DMS 273 (cell line): ENCODE data around the gene SCART1.
"Not testable (repeated sequence)": the region's sequence is repeated elsewhere in the genome, so short reads cannot be mapped to it uniquely, and the experiment has no call there.

Source experiments
- DNase-seq: peaks from one replicate; lab custom pipeline; 2025; ENCODE audit not compliant: unreplicated experiment; lab: John Stamatoyannopoulos, UW

Gene SCART1

DNA sequence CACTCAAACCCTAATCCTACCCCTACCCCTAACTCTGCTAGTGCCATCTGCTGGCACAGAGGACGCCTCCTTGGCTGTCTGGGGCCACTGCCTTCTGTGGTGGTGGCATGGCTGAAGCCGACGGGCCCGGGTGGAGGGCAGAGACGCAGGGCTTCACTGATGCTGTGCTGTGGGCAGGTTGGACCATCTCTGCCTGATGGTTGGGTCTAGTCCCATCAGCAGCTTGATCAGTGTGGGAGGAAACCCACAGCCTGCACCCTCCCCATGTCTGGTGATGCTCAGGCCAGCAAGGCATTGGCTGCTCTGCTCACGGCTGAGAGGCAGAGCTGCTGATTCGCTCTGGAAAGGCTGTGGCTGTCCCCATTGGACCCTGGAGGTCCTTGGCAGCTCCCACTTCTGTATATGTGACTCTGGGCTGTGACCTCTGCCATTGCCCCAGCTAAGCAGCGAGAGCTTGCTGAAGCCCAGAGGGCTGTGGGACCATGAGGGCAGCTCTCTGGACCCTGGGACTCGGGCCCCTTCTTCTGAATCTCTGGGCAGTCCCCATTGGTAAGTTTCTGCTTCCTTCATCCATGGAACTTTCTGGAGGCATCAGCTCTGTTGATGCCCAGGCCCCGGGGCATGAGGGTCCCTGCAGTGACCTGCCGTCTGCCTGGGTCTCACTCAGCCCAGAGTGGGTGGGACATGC is at the start of gene SCART1:
TSS of gene SCART1 (plus strand) at position 430 of the 688 bp plus-strand sequence. CDS start at position 483, 53 bp downstream.
- no peak for DNase-seq

DNA sequence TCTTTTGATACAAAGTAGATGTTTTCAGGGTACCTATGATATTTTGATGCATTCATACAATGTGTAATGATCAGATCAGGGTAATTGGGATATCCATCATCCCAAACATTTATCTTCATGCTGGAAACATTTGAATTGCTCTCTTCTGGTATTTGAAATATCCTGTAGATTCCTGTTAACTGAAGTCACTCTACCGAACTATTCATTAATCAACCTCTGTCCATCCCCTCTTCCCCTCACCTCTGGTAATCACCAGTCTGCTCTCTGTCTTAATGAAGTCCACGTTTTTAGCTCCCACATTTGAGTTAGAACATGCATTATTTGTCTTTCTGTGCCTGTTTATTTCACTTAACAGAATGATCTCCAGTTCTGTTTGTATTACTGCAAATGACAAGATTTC is 48.5 kb upstream of the SCART1 start:
- DNase-seq = no peak

DNA sequence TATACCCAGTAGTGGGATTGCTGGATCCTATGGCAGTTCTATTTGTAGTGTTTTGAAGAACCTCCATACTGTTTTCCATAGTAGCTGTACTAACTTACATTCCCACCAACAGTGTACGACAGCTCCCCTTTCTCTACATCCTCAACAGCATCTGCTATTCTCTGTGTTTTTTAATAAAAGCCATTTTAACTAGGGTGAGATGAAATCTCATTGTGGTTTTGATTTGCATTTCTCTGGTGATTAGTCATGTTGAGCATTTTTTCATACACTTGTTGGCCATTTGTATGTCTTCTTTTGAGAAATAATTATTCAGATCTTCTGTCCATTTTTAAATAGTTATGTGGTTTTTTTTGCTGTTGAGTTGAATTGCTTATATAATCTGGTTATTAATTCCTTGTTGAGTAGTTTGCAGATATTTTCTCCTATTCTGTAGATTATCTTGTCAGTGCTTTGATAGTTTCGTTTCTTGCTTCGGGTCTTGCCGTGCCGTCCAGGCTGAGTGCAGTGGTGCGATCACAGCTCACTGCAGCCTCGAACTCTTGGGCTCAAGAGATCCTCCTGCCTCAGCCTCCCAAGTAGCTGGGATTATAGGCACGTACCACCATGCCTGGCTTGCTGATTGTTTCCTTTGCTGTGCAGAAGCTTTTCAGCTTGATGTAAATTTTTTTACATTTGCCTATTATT is 47.8 kb upstream of the SCART1 start:
- no peak for DNase-seq

DNA sequence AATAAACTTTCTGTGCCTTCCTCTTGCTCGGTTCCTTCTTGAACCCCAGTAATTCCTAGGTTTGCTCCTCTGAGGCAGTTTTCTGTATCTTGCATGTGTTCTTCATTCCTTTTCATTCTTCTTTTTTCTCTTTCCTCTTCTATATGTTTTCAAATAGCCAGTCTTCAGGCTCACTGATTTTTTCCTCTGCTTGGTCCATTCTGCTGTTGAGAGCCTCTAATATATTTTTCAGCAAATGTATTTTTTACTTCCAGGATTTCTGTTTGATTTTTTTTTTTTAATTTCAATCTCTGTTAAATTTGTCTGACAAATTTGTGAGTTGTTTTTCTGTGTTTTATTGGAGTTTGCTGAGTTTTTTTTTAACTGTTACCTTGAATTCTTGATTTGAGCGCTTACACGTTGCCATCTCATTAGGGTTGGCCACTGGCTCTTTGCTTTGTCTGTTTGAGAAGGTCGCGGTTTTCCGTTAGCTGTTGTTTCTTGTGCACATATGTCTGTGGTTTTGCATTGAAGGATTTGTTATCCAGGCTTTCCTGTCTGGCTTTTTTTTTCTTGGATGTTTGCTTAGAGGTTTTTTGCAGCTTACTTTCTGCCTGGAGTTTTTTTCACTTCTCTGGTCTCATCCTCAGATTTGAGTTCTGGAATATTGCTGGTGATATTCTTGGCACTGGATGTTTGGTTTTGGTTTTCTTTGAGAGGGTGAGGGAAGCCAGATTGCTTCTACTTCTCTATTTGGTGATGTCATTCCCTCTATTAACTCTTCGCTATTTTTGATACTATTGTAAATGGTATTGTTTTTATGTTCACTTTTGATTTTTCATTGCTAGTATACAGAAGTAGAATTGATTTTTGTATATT is 42.0 kb upstream of the SCART1 start:
- no peak for DNase-seq

DNA sequence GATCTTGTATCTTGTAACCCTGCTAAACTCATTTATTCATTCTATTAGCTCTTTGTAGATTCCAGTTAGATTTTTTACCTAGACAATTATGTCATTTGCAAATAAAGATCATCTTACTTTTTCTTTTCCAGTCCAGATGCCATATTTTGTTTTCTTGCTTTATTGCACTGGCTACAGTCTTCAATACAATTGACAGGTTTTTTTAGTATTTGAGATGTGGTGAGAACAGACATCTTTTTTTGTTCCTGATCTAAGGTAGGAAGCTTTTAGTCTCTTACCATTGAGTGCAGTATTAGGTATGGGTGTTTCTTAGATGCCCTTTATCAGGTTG is 41.4 kb upstream of the SCART1 start:
- no peak for DNase-seq

DNA sequence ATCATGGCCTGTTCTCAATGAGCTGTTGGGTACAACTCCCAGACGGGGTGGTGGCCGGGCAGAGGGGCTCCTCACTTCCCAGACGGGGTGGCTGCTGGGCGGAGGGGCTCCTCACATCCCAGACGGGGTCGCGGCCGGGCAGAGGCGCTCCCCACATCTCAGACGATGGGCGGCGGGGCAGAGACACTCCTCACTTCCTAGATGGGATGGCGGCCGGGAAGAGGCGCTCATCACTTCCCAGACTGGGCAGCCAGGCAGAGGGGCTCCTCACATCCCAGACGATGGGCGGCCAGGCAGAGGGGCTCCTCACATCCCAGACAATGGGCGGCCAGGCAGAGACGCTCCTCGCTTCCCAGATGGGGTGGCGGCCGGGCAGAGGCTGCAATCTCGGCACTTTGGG is 39.3 kb upstream of the SCART1 start:
- DNase-seq = not testable (repeated sequence)

DNA sequence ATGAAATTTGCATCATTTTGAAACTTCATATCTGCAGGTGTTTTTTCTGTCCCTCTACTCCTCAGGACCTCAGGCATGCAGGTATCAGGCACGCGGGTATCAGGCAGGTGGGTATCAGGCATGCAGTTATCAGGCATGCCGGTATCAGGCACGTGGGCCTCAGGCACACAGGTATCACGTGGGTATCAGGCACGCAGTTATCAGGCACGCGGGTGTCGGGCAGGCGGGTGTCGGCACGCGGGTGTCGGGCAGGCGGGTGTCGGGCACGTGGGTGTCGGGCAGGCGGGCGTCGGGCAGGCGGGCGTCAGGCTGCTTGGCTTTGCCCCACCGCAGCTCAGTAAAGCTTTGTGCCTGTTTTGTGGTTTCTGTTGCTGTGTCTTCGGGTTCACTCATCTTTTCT is 38.0 kb upstream of the SCART1 start:
- no peak for DNase-seq

DNA sequence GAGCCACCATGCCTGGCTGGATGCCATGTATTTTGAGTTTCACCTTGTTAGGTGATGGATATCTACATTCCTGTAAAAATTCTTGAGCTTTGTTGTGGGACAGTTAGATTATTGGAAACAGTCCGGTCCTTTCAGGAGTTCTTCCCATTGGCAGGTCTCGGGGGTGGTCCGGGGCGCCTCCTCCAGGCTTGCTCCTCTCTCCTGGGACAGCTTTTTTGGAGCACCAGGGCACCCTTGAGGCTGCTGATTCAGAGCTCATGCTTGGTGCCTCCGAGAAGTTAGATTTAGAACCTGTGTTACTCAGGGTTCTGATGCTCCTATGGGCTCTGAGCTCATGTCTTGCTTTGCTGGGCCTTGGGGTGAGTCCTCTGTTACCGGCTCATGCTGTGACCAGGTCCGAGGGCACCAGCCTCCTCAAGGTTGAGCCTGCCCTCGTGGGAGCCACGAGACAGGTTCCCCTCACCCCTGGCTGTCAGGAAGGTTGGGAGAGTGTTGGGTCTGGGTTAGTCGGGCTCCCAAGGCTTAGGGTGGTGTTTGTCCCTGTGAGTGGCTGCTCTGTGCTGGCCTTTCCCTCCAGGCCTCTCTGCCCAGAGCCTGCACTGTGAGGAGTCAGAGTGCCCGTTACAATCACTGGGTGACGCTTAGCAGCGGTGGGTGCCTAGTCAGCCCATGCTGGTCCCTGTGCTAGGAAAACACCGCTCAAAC is 35.3 kb upstream of the SCART1 start:
- no peak for DNase-seq

DNA sequence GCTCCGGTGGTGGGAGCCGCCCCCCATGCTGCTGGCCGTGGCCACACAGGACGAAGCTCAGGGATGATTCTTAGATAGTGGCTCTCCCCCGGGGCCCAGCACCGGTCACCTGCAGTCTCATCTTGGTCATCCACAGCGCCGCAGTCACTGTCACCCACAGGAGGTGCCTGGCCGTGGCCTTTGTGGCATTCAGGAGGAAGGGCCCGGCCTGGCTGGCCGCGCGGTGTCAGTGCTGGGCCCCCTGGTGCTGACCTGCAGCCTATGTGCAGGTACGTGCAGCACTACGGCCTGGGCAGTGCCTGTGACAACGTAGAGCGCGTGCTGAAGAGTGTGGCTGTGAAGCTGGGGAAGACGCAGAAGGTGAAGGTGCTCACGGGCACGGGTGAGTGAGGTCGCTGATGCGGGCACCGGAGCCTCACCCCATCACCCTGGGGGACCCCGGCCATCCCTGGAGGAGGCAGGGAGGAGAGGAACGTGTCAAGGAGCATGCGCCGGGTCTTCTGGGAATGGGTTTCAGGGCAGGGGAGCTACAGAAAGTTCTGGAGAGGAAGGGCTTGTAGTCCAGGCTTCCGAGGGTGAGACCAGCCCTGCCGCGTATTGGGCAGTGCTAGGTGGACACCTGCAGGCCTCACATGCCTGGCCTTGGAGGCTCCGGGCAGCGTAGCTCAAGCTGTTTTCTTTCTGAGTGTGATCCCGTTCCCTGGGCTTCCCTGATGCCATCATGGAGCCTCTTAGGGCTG is 34.4 kb upstream of the SCART1 start:
- DNase-seq = no peak

DNA sequence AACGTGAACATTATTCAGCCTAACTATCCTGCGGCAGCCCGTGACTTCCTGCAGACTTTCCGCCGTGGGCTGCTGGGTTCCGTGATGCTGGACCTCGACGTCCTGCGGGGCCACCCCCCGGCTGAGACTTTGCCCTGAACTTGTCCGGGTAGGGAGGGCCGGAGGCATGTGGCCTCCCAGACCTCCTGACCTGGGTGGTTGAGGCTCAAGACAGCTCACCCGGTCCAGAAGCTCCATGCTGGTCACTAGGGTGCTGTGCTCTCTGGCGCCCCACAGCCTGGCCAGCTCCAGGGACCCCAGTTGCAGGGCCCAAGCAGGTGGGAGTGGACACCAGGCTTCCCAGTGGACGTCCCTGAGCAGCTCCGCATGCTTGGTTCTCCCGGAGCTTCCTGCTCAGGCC is 33.7 kb upstream of the SCART1 start:
- DNase-seq = no peak

DNA sequence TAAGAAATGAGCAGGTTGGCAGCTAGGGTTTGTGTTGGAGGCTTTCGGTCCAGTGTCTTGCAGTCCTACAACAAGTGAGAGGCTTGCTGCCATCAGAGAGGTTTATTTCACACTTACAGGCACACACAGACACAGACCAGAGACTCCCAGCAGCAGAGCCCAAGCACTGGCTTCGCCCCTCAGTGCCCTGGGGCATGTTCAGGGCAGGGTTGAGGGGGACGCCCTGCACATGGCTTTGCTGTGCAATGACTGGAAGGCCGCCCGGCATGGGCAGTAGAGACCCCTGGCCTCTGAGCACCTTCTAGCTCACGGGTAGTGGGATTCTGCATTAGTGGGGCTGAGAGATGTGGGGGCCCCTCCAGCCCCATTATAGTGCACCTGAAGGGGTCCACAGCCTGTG is 33.2 kb upstream of the SCART1 start:
- DNase-seq = no peak

DNA sequence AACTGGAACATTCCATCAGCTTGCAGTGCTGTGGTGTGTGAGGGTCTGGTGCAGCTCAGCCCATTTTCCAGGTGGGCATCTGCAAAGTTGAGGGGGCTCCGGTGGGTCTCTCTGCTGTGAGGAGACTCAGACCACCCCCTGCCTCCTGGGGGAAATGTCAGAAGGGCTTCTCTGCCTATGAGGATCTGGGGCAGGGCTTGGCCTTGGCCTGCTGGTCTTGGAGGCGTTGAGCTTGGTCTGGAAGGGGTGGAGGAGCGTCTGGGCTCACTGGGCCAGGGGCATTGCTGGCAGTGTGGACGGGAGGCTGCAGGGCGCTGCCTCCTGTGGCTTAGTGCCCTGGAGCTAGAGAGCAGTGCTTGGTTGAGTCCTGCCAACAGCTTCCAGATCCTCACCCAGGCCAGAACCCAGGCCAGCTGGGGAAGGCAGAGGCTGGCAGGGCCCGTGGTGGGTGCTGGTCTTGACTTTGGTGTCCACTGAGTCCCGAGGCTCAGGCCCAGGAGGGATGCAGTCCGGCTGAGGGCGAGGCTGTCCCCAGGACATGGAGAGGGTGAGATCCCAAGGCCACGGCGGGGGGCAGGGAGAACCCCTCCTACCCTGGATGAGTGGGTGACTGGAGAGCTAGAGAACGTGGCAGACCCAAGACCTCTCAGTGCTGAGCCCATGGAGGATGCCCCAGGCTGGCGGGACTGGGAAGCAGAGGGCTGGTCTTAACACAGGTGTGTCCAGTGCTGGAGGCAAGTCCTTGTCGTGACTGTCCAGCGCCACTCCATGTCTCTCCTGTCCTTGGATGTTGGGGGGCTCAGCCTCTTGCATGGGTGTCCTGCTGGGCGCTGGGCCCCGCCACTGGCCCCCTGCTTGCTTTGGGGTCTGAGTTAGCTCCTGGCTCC is 32.2 kb upstream of the SCART1 start:
- DNase-seq = no peak

DNA sequence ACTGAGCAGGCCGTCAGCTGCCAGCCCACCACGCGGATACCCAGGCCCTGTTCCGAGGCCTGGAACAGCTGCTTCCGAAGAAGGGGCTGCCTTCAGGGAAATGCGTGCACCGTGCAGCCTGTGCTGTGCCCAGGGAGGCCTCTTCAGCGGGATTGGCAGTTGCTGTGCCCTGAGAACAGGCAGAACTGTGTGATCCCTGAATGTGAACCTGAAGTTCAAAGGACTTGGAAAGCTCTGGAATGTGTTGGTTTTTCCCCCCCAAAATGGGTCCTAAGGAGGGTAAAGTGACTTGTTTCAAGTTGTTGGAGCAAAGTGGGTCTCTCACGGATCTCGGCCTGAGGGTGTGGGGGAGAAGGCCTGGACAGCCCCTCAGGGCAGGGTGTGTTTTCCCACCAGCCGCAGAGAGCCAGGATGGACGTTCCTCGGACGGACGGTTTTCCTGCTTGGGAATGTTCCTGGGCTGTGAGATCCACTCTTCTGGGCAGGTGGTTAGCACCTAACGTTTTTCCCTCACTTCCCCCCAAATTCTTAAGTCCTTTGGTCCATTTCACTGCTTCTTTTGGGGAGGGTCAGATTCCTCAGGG is 31.4 kb upstream of the SCART1 start:
- DNase-seq = no peak

DNA sequence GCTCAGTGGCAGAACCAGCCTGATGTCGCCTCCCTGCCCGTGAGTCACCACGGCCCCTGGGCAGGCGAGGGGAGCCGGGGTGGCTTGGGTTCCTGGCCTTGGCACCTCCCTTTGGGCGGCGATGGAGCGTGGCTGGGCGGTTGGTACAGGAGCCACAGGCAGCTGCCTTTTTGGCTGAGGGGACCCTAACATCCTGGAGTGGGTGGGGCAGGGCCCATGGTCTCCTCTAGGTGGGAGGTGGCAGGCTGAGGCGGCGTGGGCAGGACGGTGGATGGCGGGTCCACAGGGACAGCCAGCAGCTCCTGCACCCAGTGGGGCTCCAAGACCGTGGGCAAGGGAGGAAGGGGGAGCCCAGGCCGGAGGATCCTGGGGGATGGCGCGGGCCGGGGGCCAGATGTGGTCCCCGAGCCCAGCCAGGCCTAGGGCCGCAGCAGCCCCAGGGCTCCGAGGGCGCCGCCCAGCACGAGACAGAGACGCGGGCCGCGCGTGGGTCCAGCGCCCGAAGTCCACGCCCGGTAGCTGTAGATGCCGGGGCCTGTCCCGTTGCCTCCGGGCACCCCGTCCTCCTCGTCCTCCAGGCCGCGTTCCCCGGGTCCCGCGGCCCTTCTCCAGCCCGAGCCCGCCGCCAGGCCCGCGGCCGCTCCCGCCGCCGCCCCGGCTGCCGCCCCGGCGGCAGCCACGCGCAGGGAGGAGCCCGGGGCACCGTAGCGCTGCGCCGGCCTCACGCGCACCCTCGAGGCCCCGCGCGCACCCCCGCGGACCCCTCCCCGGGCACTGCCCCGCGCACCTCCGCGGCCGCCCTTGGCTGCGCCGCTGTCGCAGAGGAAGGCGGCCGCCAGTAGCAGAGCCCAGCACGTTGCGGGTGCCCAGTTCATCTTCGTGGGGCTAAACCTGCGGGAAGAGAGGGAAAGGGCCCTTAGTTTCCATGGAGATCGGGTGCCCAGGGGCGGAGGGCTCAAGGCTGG is 30.7 kb upstream of the SCART1 start:
- DNase-seq = peak; percentile 44

DNA sequence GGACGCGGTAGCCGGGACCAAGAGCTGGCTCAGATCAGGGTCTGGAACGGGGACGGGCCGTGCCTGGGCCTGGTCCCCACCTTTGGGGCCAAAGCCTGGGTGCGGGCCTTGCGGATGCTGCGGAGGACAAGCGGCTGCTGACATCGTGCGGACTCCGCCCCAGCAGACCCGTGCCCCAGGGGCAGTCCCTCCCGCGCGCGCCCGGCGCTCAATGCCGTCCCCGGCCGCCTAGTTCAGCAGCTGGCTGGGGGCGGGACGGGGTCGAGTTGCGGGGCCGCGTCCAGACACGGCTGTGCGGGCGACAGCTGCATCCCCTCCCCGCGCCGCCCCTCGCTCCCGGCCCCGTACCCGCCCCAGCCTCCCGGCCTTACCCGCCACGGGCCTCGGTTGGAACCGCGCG is 29.6 kb upstream of the SCART1 start:
- peak; percentile 11 for DNase-seq

DNA sequence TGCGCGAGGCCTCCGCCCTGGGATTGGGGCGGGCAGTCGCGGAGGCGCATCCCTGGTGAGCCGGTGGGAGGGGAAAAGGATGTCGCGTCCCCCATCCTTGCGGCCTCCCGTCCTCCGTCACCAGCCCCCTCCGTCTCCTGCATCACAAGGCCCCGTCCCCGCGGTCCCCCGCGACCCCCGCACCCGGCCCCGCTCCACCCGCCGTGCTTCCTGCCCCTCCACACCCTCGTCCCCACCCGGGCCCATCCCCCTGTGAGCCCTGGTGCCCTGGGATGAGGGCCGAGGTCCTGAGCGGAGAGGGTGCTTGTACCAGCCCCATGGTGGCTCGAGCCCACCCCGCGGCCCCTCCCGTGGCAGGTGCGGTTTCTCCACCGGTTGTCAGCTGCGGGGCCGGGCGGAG is 29.1 kb upstream of the SCART1 start, which contains the start of gene SPRN:
TSS of gene SPRN (minus strand) at position 25 of the 400 bp plus-strand sequence. CDS start 944 bp downstream, outside the sequence.
- DNase-seq = not testable (repeated sequence)

DNA sequence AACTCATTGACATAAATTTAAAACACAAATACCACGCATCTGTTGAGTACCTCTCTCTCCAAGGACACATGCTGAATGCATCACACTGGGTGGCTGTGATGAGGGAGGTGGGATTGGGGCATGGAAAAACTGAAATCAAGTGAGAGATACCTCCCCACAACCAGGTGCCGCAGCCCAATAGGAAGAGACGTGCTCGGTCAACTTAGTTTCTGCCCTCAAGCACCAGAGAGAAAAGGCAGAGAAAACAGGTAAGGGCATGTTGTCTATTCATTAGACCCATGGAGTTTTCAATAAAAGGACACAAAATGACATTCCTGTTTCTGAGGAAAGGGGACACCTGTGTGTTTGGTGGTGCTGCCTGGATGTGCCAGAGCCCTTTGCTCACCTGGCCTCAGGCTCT is 24.2 kb upstream of the SCART1 start:
- not testable (repeated sequence) for DNase-seq
